ENCODE results near the gene KRTAP10-3.

Gene KRTAP10-3

DNA sequence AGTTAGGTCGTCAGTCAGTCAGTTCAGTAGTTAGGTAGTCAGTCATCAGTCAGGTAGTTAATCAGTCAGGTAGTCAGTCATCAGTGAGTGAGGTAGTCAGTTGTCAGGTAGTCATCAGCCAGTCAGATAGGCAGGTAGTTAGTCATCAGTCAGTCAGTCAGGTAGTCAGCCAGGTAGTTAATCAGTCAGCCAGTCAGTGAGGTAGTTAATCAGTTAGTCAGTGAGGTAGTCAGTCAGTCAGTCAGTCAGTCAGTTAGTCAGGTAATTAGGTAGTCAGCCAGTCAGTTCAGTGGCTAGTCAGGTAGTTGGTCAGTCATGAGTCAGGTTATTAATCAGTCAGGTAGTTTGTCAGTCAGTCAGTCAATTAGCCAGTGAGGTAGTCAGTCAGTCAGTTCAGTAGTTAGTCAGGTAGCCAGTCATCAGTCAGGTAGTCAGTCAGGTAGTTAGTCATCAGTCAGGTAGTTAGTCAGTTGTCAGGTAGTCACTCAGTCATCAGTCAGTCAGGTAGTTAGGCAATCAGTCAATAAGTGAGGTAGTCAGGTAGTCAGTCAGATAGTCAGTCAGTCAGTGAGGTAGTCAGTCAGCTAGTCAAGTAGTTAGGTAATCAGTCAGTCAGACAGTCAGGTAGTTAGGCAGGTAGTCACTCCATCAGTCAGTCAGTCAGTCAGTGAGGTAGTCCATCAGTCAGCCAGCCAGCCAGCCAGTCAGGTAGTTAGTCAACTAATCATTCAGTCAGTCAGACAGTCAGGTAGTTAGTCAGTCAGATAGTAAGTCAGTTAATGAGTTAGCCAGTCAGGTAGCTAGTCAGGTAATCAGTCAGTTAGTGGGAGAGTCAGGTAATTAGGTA is 34.8 kb downstream of the KRTAP10-3 start:
- TF ChIP-seq CTCF (IDR thresholded peaks at IDR 0.05; ENCODE audit: low read depth, low read length) = no peak
- no peak overlapping the region for H3K4me3 ChIP-seq (ENCODE audit: low read depth, low read length)

GRCh38 chr21:44522753-44523204 is 35.8 kb downstream of the KRTAP10-3 start:
- no peak overlapping the region for H3K4me3 ChIP-seq (ENCODE audit: low read depth, low read length)
- no peak for TF ChIP-seq CTCF (IDR thresholded peaks at IDR 0.05; ENCODE audit: low read depth, low read length)

- no peak for TF ChIP-seq CTCF (IDR thresholded peaks at IDR 0.05; ENCODE audit: low read depth, low read length)
- H3K4me3 ChIP-seq (ENCODE audit: low read depth, low read length) = no peak overlapping the region
Measured at GRCh38 chr21:44521928-44522752, 36.5 kb downstream of the KRTAP10-3 start.

GRCh38 chr21:44521301-44521927 is 37.2 kb downstream of the KRTAP10-3 start:
- no peak for TF ChIP-seq CTCF (IDR thresholded peaks at IDR 0.05; ENCODE audit: low read depth, low read length)
- no peak overlapping the region for H3K4me3 ChIP-seq (ENCODE audit: low read depth, low read length)

GRCh38 chr21:44520326-44521300 is 38.0 kb downstream of the KRTAP10-3 start:
- no peak overlapping the region for H3K4me3 ChIP-seq (ENCODE audit: low read depth, low read length)
- no peak for TF ChIP-seq CTCF (IDR thresholded peaks at IDR 0.05; ENCODE audit: low read depth, low read length)
